ENCODE data around the gene TTLL5. TPM values are rescaled to one million over a fixed set of nuclear protein-coding genes. Genes with fewer than 3 reads are reported as not detected.

The TTLL5 gene
- total and polyA plus RNA-seq, 2 of the 13 experiments (the other 11 are each of a cell fraction or from before 2014, with no cell fraction given): 11.8 to 18.8 TPM

GRCh38 chr14:75648066-75648838 lies 12.8 kb upstream of the TTLL5 start (continued):
- TF ChIP-seq HMGXB3 (CRISPR knock-in tag; IDR thresholded peaks at IDR 0.05; ENCODE audit: borderline replicate concordance) (peak; percentile 91; the same call in 1 of the 2 replicates), SOX6 (IDR thresholded peaks at IDR 0.05) (no peak), SOX6 (CRISPR knock-in tag; IDR thresholded peaks at IDR 0.05) (peak; percentile 97), KLF12 (CRISPR knock-in tag; IDR thresholded peaks at IDR 0.05; ENCODE audit: borderline replicate concordance) (no peak), ONECUT2 (CRISPR knock-in tag; IDR thresholded peaks at IDR 0.05) (no peak), PAX8 (CRISPR knock-in tag; IDR thresholded peaks at IDR 0.05; ENCODE audit: borderline replicate concordance) (no peak), SNRNP70 (IDR thresholded peaks at IDR 0.05; ENCODE audit: low read depth, low read length) (no peak)
- TF ChIP-seq, protein P1, sequence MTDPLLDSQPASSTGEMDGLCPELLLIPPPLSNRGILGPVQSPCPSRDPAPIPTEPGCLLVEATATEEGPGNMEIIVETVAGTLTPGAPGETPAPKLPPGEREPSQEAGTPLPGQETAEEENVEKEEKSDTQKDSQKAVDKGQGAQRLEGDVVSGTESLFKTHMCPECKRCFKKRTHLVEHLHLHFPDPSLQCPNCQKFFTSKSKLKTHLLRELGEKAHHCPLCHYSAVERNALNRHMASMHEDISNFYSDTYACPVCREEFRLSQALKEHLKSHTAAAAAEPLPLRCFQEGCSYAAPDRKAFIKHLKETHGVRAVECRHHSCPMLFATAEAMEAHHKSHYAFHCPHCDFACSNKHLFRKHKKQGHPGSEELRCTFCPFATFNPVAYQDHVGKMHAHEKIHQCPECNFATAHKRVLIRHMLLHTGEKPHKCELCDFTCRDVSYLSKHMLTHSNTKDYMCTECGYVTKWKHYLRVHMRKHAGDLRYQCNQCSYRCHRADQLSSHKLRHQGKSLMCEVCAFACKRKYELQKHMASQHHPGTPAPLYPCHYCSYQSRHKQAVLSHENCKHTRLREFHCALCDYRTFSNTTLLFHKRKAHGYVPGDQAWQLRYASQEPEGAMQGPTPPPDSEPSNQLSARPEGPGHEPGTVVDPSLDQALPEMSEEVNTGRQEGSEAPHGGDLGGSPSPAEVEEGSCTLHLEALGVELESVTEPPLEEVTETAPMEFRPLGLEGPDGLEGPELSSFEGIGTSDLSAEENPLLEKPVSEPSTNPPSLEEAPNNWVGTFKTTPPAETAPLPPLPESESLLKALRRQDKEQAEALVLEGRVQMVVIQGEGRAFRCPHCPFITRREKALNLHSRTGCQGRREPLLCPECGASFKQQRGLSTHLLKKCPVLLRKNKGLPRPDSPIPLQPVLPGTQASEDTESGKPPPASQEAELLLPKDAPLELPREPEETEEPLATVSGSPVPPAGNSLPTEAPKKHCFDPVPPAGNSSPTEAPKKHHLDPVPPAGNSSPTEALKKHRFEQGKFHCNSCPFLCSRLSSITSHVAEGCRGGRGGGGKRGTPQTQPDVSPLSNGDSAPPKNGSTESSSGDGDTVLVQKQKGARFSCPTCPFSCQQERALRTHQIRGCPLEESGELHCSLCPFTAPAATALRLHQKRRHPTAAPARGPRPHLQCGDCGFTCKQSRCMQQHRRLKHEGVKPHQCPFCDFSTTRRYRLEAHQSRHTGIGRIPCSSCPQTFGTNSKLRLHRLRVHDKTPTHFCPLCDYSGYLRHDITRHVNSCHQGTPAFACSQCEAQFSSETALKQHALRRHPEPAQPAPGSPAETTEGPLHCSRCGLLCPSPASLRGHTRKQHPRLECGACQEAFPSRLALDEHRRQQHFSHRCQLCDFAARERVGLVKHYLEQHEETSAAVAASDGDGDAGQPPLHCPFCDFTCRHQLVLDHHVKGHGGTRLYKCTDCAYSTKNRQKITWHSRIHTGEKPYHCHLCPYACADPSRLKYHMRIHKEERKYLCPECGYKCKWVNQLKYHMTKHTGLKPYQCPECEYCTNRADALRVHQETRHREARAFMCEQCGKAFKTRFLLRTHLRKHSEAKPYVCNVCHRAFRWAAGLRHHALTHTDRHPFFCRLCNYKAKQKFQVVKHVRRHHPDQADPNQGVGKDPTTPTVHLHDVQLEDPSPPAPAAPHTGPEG (CRISPR knock-in tag; IDR thresholded peaks at IDR 0.05): no peak
- TF ChIP-seq, protein P2, sequence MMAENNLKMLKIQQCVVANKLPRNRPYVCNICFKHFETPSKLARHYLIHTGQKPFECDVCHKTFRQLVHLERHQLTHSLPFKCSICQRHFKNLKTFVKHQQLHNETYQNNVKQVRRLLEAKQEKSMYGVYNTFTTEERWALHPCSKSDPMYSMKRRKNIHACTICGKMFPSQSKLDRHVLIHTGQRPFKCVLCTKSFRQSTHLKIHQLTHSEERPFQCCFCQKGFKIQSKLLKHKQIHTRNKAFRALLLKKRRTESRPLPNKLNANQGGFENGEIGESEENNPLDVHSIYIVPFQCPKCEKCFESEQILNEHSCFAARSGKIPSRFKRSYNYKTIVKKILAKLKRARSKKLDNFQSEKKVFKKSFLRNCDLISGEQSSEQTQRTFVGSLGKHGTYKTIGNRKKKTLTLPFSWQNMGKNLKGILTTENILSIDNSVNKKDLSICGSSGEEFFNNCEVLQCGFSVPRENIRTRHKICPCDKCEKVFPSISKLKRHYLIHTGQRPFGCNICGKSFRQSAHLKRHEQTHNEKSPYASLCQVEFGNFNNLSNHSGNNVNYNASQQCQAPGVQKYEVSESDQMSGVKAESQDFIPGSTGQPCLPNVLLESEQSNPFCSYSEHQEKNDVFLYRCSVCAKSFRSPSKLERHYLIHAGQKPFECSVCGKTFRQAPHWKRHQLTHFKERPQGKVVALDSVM (CRISPR knock-in tag; IDR thresholded peaks at IDR 0.05): no peak
- TF ChIP-seq, protein P3, sequence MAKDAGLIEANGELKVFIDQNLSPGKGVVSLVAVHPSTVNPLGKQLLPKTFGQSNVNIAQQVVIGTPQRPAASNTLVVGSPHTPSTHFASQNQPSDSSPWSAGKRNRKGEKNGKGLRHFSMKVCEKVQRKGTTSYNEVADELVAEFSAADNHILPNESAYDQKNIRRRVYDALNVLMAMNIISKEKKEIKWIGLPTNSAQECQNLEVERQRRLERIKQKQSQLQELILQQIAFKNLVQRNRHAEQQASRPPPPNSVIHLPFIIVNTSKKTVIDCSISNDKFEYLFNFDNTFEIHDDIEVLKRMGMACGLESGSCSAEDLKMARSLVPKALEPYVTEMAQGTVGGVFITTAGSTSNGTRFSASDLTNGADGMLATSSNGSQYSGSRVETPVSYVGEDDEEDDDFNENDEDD (CRISPR knock-in tag; IDR thresholded peaks at IDR 0.05; ENCODE audit: borderline replicate concordance): peak; percentile 67; the same call in 1 of the 2 replicates
- TF ChIP-seq, protein P4, sequence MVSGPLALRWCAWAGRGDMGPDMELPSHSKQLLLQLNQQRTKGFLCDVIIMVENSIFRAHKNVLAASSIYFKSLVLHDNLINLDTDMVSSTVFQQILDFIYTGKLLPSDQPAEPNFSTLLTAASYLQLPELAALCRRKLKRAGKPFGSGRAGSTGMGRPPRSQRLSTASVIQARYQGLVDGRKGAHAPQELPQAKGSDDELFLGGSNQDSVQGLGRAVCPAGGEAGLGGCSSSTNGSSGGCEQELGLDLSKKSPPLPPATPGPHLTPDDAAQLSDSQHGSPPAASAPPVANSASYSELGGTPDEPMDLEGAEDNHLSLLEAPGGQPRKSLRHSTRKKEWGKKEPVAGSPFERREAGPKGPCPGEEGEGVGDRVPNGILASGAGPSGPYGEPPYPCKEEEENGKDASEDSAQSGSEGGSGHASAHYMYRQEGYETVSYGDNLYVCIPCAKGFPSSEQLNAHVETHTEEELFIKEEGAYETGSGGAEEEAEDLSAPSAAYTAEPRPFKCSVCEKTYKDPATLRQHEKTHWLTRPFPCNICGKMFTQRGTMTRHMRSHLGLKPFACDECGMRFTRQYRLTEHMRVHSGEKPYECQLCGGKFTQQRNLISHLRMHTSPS (CRISPR knock-in tag; IDR thresholded peaks at IDR 0.05; ENCODE audit: low read depth): no peak
